ENCODE results near the gene MRPL1. TPM values are rescaled to one million over a fixed set of nuclear protein-coding genes. Genes with fewer than 3 reads are reported as not detected.

The MRPL1 gene
- total RNA-seq, 1 experiment from 2014 or later: 18.3 TPM

GRCh38 chr4:77992581-77992980, 130.0 kb downstream of the MRPL1 start:
- ChIA-PET CTCF (no interaction called here), POLR2A (no interaction called here)
- no peak for DNase-seq (ENCODE audit: low read depth, low spot score)
- H3K9me3 ChIP-seq (ENCODE audit: control insufficient read depth, insufficient read depth, low read depth, low read length): no peaks in the 10 kb centered on the region
- in situ Hi-C loops (cut with HindIII; ENCODE audit: low pct_unique_long_range_greater_than_20kb, low sequenced_read_pairs) (no loop called here), intact Hi-C loops (cut with micrococcal nuclease; ENCODE audit: unreplicated experiment) (no loop called here)
- H3K4me1 ChIP-seq (ENCODE audit: control insufficient read depth, insufficient read depth, low read length): no peaks in the 10 kb centered on the region
- no peak overlapping the region for H3K4me3 ChIP-seq (ENCODE audit: low read depth in 2 of 2, low read length in 2 of 2)
- no peaks in the 10 kb centered on the region for H3K36me3 ChIP-seq (ENCODE audit: control insufficient read depth, insufficient read depth, low read length)
- no peak for ATAC-seq
- H3K27ac ChIP-seq (ENCODE audit: low read length): no peak overlapping the region
- H3K27me3 ChIP-seq (ENCODE audit: control insufficient read depth, insufficient read depth, low read length): no peaks in the 10 kb centered on the region
- no TSS peak for BruUV-seq (replicated peaks)
- no peak for TF ChIP-seq SIN3A (IDR thresholded peaks at IDR 0.05; ENCODE audit: borderline replicate concordance, insufficient read depth, low read depth, low read length)
- TF ChIP-seq CTCF (IDR thresholded peaks at IDR 0.05): no peak
- no peak for TF ChIP-seq POLR2AphosphoS5 (IDR thresholded peaks at IDR 0.05; ENCODE audit: low read depth, low read length)
- TF ChIP-seq REST (IDR thresholded peaks at IDR 0.05; ENCODE audit: insufficient read depth in 1 of 2, low read depth in 2 of 2, low read length in 1 of 2): no peak
- TF ChIP-seq TCF7L2 (IDR thresholded peaks at IDR 0.05; ENCODE audit: low read depth, low read length): no peak

GRCh38 chr4:77994194-77994721, 131.6 kb downstream of the MRPL1 start:
- Histone ChIP-seq H3K4me1 (ENCODE audit: control insufficient read depth, insufficient read depth, low read length) (no peaks in the 10 kb centered on the region), H3K27ac (ENCODE audit: low read length) (no peak overlapping the region), H3K36me3 (ENCODE audit: control insufficient read depth, insufficient read depth, low read length) (no peaks in the 10 kb centered on the region), H3K27me3 (ENCODE audit: control insufficient read depth, insufficient read depth, low read length) (no peaks in the 10 kb centered on the region), H3K4me3 (ENCODE audit: low read depth in 2 of 2, low read length in 2 of 2) (no peak overlapping the region), H3K9me3 (ENCODE audit: control insufficient read depth, insufficient read depth, low read depth, low read length) (no peaks in the 10 kb centered on the region)
- no peak for TF ChIP-seq POLR2AphosphoS5 (IDR thresholded peaks at IDR 0.05; ENCODE audit: low read depth, low read length)
- peak; percentile 57 for TF ChIP-seq CTCF (IDR thresholded peaks at IDR 0.05)
- ChIA-PET POLR2A (no interaction called here), CTCF (interaction anchor here (0.6 kb wide), 1 partner anchor 459 kb away, joined by 3 read pairs; no protein-coding TSS in a partner anchor)
- in situ Hi-C loops (cut with HindIII; ENCODE audit: low pct_unique_long_range_greater_than_20kb, low sequenced_read_pairs): no loop called here
- DNase-seq (ENCODE audit: low read depth, low spot score) (no peak), ATAC-seq (peak; percentile 73)
- BruUV-seq (replicated peaks): no TSS peak
- intact Hi-C loops (cut with micrococcal nuclease; ENCODE audit: unreplicated experiment): no loop called here

All from Panc1 (cell line).